H9 (cell line): ENCODE results near the gene EEF1AKMT2. TPM values are rescaled to one million over a fixed set of nuclear protein-coding genes. Genes with fewer than 3 reads are reported as not detected.

ENCODE experiments used
- DNase-seq: peaks from one replicate; pipeline ENCODE4 v3.0.0-alpha.2; 2017
- H2AFZ ChIP-seq: one replicate; pipeline ENCODE4 v1.6.1; 2013; ENCODE audit warnings: mild to moderate bottlenecking, low read length, control low read depth, moderate library complexity
- H2AK5ac ChIP-seq: 2 replicates; pipeline ENCODE4 v1.6.1; 2013; ENCODE audit warnings: low read length, control low read depth, mixed read lengths; ENCODE audit not compliant: insufficient read length
- H2BK120ac ChIP-seq: one replicate; pipeline ENCODE4 v1.6.1; 2013; ENCODE audit warnings: low read depth, mild to moderate bottlenecking, low read length, control low read depth, inconsistent platforms; ENCODE audit not compliant: poor library complexity, severe bottlenecking
- H2BK12ac ChIP-seq: 2 replicates; pipeline ENCODE4 v1.6.1; 2013; ENCODE audit warnings: low read length, control low read depth, mixed read lengths, low read depth; ENCODE audit not compliant: insufficient read length
- H2BK15ac ChIP-seq: 2 replicates; pipeline ENCODE4 v1.6.1; 2013; ENCODE audit warnings: low read depth, low read length, control low read depth
- H2BK20ac ChIP-seq: one replicate; pipeline ENCODE4 v1.6.1; 2013; ENCODE audit warnings: low read depth, mild to moderate bottlenecking, low read length, control low read depth, inconsistent platforms; ENCODE audit not compliant: poor library complexity, severe bottlenecking
- H2BK5ac ChIP-seq: 2 replicates; pipeline ENCODE4 v1.6.1; 2013; ENCODE audit warnings: low read length, control low read depth, mixed read lengths; ENCODE audit not compliant: insufficient read length
- H3K14ac ChIP-seq: 2 replicates; pipeline ENCODE4 v1.6.1; 2013; ENCODE audit warnings: low read length, control low read depth; ENCODE audit not compliant: insufficient read depth
- H3K18ac ChIP-seq: 2 replicates; pipeline ENCODE4 v1.6.1; 2013; ENCODE audit warnings: low read depth, mild to moderate bottlenecking, mixed read lengths, low read length, control low read depth; ENCODE audit not compliant: insufficient read length
- H3K23ac ChIP-seq: 2 replicates; pipeline ENCODE4 v1.6.1; 2013; ENCODE audit warnings: low read length, control low read depth, mixed read lengths, low read depth; ENCODE audit not compliant: insufficient read length
- H3K23me2 ChIP-seq: 2 replicates; pipeline ENCODE4 v1.6.1; 2013; ENCODE audit warnings: low read depth, mild to moderate bottlenecking, mixed read lengths, low read length, control low read depth; ENCODE audit not compliant: insufficient read length, poor library complexity, severe bottlenecking
- H3K27ac ChIP-seq: 2 replicates; pipeline ENCODE4 v1.5.1; 2013; ENCODE audit warnings: low read length, control low read depth, mixed read lengths, low read depth; ENCODE audit not compliant: insufficient read length
- H3K27me3 ChIP-seq: 2 replicates; pipeline ENCODE4 v1.6.1; 2013; ENCODE audit warnings: low read length, control low read depth, inconsistent platforms; ENCODE audit not compliant: insufficient read depth
- H3K4ac ChIP-seq: 2 replicates; pipeline ENCODE4 v1.6.1; 2013; ENCODE audit warnings: low read depth, mild to moderate bottlenecking, control low read depth, inconsistent platforms, low read length, moderate library complexity
- H3K4me1 ChIP-seq: 2 replicates; pipeline ENCODE4 v1.6.1; 2013; ENCODE audit warnings: low read length, control low read depth, inconsistent platforms; ENCODE audit not compliant: insufficient read depth
- H3K4me2 ChIP-seq: 2 replicates; pipeline ENCODE4 v1.6.1; 2013; ENCODE audit warnings: low read length, control low read depth, mixed read lengths; ENCODE audit not compliant: insufficient read length, insufficient read depth
- H3K56ac ChIP-seq: 2 replicates; pipeline ENCODE4 v1.6.1; 2013; ENCODE audit warnings: low read depth, mild to moderate bottlenecking, mixed read lengths, low read length, control low read depth; ENCODE audit not compliant: insufficient read length
- H3K79me1 ChIP-seq: 2 replicates; pipeline ENCODE4 v1.6.1; 2013; ENCODE audit warnings: low read depth, mild to moderate bottlenecking, moderate library complexity, low read length, control low read depth, inconsistent platforms; ENCODE audit not compliant: insufficient read depth, poor library complexity, severe bottlenecking
- H3K79me2 ChIP-seq: 2 replicates; pipeline ENCODE4 v1.6.1; 2013; ENCODE audit warnings: low read length, control low read depth, inconsistent platforms; ENCODE audit not compliant: insufficient read depth
- H3K9ac ChIP-seq: 2 replicates; pipeline ENCODE4 v1.6.1; 2013; ENCODE audit warnings: low read length, control low read depth, mixed read lengths; ENCODE audit not compliant: insufficient read length; ENCODE audit errors: extremely low read depth
- H3K9me3 ChIP-seq: one replicate; pipeline ENCODE4 v1.6.1; 2013; ENCODE audit warnings: low read depth, low read length, inconsistent platforms; ENCODE audit not compliant: control insufficient read depth
- H3T11ph ChIP-seq: one replicate; pipeline ENCODE4 v1.6.1; 2013; ENCODE audit warnings: mild to moderate bottlenecking, low read length, control low read depth, inconsistent platforms
- H4K20me1 ChIP-seq: one replicate; pipeline ENCODE4 v1.6.1; 2013; ENCODE audit not compliant: control insufficient read depth, insufficient read length, insufficient read depth
- H4K5ac ChIP-seq: 2 replicates; pipeline ENCODE4 v1.6.1; 2013; ENCODE audit warnings: low read depth, mild to moderate bottlenecking, mixed read lengths, low read length, control low read depth; ENCODE audit not compliant: insufficient read length
- H4K8ac ChIP-seq: replicated peaks from 2 replicates; pipeline ENCODE4 v1.6.1; 2013; ENCODE audit warnings: low read length, control low read depth, mixed read lengths, low read depth; ENCODE audit not compliant: insufficient read length
- H4K91ac ChIP-seq: 2 replicates; pipeline ENCODE4 v1.6.1; 2013; ENCODE audit warnings: low read depth, mild to moderate bottlenecking, moderate library complexity, mixed read lengths, low read length, control low read depth; ENCODE audit not compliant: insufficient read length
- H3K27ac Mint-ChIP-seq, 3 experiments: 2 replicates in 2 of 3; 3 replicates in 1 of 3; pipeline ENCODE4 v1.8.0; 2020 to 2021; ENCODE audit warnings: mixed read lengths in 3 of 3, mild to moderate bottlenecking in 1 of 3, moderate library complexity in 1 of 3
- H3K27me3 Mint-ChIP-seq: 2 replicates; pipeline ENCODE4 v1.8.0; 2021; ENCODE audit warnings: low read depth, mild to moderate bottlenecking, moderate library complexity, mixed read lengths
- H3K36me3 Mint-ChIP-seq, 3 experiments: 2 replicates in 2 of 3; 3 replicates in 1 of 3; pipeline ENCODE4 v1.8.0; 2020 to 2021; ENCODE audit warnings: low read depth in 3 of 3, mixed read lengths in 3 of 3; ENCODE audit not compliant: insufficient read depth in 1 of 3
- H3K4me1 Mint-ChIP-seq, 2 experiments: 2 replicates each; pipeline ENCODE4 v1.8.0; 2020; ENCODE audit warnings: mixed read lengths in 2 of 2
- H3K4me3 Mint-ChIP-seq, 2 experiments: 2 replicates in 1 of 2; 3 replicates in 1 of 2; pipeline ENCODE4 v1.8.0; 2020 to 2021; ENCODE audit warnings: mild to moderate bottlenecking in 2 of 2, mixed read lengths in 2 of 2, moderate library complexity in 1 of 2
- H3K9me3 Mint-ChIP-seq, 2 experiments: 2 replicates in 1 of 2; 3 replicates in 1 of 2; pipeline ENCODE4 v1.8.0; 2020; ENCODE audit warnings: mild to moderate bottlenecking in 2 of 2, mixed read lengths in 2 of 2, moderate library complexity in 1 of 2
- WGBS: extraction: QIAGEN DNeasy Blood & Tissue Kit; methylation state at CpG from one replicate; pipeline ENCODE4 v1.1.7; 2013; ENCODE audit warnings: missing lambda C conversion rate, low lambda C conversion rate, mixed read lengths; ENCODE audit not compliant: insufficient read length; ENCODE audit errors: extremely low coverage; 5-methylcytosine and 5-hydroxymethylcytosine counted together
- total RNA-seq: library from RNA; stranded (reverse); gene quantifications from 2 replicates; pipeline ENCODE4 v1.2.1, GENCODE V29; 2021
- TF ChIP-seq, protein P1 (sequence below): fragments of 200-600 bp; sonication (generic); conservative IDR thresholded peaks from 3 replicates; pipeline ENCODE4 v1.8.0; 2021; ENCODE audit warnings: antibody characterized with exemption, mild to moderate bottlenecking

EEF1AKMT2 gene
- total RNA-seq, 1 experiment from 2014 or later: 19.0 TPM

GRCh38 chr10:124826262-124826661, 34.6 kb upstream of the EEF1AKMT2 start:
- no peak overlapping the region for H4K5ac ChIP-seq
- H3K9me3 Mint-ChIP-seq: no peaks in the 10 kb centered on the region
- no peak overlapping the region for H2AK5ac ChIP-seq
- H3K56ac ChIP-seq: no peak overlapping the region
- no peak overlapping the region for H3K4me3 Mint-ChIP-seq
- no peak overlapping the region for H2BK120ac ChIP-seq
- no peak for DNase-seq
- TF ChIP-seq, protein P1, sequence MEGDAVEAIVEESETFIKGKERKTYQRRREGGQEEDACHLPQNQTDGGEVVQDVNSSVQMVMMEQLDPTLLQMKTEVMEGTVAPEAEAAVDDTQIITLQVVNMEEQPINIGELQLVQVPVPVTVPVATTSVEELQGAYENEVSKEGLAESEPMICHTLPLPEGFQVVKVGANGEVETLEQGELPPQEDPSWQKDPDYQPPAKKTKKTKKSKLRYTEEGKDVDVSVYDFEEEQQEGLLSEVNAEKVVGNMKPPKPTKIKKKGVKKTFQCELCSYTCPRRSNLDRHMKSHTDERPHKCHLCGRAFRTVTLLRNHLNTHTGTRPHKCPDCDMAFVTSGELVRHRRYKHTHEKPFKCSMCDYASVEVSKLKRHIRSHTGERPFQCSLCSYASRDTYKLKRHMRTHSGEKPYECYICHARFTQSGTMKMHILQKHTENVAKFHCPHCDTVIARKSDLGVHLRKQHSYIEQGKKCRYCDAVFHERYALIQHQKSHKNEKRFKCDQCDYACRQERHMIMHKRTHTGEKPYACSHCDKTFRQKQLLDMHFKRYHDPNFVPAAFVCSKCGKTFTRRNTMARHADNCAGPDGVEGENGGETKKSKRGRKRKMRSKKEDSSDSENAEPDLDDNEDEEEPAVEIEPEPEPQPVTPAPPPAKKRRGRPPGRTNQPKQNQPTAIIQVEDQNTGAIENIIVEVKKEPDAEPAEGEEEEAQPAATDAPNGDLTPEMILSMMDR: no peak
- H4K91ac ChIP-seq: no peak overlapping the region
- H3K4me1 ChIP-seq: no peaks in the 10 kb centered on the region
- no peak overlapping the region for H3K23ac ChIP-seq
- H3K27ac Mint-ChIP-seq: no peak overlapping the region
- H3K4ac ChIP-seq: no peak overlapping the region
- H3K4me2 ChIP-seq: no peak overlapping the region
- no peaks in the 10 kb centered on the region for H3K27me3 Mint-ChIP-seq
- no peak overlapping the region for H3K9ac ChIP-seq
- no peak overlapping the region for H2AFZ ChIP-seq
- H4K8ac ChIP-seq: no peak overlapping the region
- no peak overlapping the region for H2BK12ac ChIP-seq
- H2BK5ac ChIP-seq: no peak overlapping the region
- H3K79me2 ChIP-seq: no peaks in the 10 kb centered on the region
- H3K27me3 ChIP-seq: no peaks in the 10 kb centered on the region
- no peak overlapping the region for H3T11ph ChIP-seq
- no peak overlapping the region for H2BK20ac ChIP-seq
- H3K79me1 ChIP-seq: no peaks in the 10 kb centered on the region
- H2BK15ac ChIP-seq: no peak overlapping the region
- no peak overlapping the region for H3K27ac ChIP-seq
- peaks cover 20 to 50% (median 48%) of the 10 kb centered on the region in 3 experiments; a peak in 6 of 7 replicates for H3K36me3 Mint-ChIP-seq
- H3K4me1 Mint-ChIP-seq: no peaks in the 10 kb centered on the region
- WGBS: no CpG with 5 or more reads among the region's 4 CpGs
- H3K9me3 ChIP-seq: no peaks in the 10 kb centered on the region
- no peak overlapping the region for H3K18ac ChIP-seq
- H4K20me1 ChIP-seq: no peaks in the 10 kb centered on the region
- no peak overlapping the region for H3K14ac ChIP-seq
- H3K23me2 ChIP-seq: no peaks in the 10 kb centered on the region
